ENCODE data around the gene RNASE8. TPM values are rescaled to one million over a fixed set of nuclear protein-coding genes. Genes with fewer than 3 reads are reported as not detected.
"Not testable (repeated sequence)": the region's sequence is repeated elsewhere in the genome, so short reads cannot be mapped to it uniquely, and the experiment has no call there.

RNASE8 gene, protein sequence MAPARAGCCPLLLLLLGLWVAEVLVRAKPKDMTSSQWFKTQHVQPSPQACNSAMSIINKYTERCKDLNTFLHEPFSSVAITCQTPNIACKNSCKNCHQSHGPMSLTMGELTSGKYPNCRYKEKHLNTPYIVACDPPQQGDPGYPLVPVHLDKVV
- total RNA-seq (not detected), polyA plus RNA-seq (not detected)

- peaks cover 0 to 2% (median under 1%) of the 10 kb centered on the region in 4 donors for H3K4me1 ChIP-seq
- H3K9me3 ChIP-seq: no peaks in the 10 kb centered on the region
- DNase-seq: no peak
- 78 to 80% methylated on average over 8 of the region's 8 CpGs for WGBS, 2 donors
- no peaks in the 10 kb centered on the region for H3K36me3 ChIP-seq
- H3K27ac ChIP-seq: no peak within 1 kb of the TSS
- no peak within 1 kb of the TSS for H3K4me3 ChIP-seq
- no peaks in the 10 kb centered on the region for H3K27me3 ChIP-seq
- intact Hi-C loops (cut with DNase I): loop anchor here (10.0 kb wide), 1 partner anchor 57 kb away; no protein-coding TSS in a partner anchor
- TF ChIP-seq, protein P1, sequence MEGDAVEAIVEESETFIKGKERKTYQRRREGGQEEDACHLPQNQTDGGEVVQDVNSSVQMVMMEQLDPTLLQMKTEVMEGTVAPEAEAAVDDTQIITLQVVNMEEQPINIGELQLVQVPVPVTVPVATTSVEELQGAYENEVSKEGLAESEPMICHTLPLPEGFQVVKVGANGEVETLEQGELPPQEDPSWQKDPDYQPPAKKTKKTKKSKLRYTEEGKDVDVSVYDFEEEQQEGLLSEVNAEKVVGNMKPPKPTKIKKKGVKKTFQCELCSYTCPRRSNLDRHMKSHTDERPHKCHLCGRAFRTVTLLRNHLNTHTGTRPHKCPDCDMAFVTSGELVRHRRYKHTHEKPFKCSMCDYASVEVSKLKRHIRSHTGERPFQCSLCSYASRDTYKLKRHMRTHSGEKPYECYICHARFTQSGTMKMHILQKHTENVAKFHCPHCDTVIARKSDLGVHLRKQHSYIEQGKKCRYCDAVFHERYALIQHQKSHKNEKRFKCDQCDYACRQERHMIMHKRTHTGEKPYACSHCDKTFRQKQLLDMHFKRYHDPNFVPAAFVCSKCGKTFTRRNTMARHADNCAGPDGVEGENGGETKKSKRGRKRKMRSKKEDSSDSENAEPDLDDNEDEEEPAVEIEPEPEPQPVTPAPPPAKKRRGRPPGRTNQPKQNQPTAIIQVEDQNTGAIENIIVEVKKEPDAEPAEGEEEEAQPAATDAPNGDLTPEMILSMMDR (IDR thresholded peaks at IDR 0.05): no peak
- TF ChIP-seq EP300 (IDR thresholded peaks at IDR 0.05) (no peak), POLR2A (IDR thresholded peaks at IDR 0.05) (no peak), POLR2AphosphoS5 (IDR thresholded peaks at IDR 0.05) (no peak)
Observed at GRCh38 chr14:21057803-21058675, at the start of gene RNASE8. Gene RNASE8, plus strand, starts transcription at chr14:21057822. Its CDS starts 71 bp downstream, at chr14:21057893.

DNA sequence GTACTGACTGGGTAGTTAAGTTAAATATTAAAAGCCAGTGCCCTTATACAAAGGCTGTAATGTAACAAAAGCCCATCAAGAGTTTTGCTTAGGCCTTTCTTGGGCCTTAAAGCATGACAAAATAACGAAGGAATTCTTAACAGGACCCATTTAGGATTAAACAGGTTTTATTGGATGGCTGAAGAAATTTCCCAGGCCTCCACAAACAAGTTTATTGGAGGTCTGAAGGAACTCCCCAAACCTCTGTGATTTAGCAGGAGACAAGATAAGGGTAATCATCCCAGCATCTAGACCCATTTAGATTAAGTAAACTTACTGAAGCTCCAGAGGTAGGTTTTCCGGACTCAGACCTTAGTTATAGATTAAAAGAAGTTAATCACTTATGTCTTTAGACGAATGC lies 47.9 kb upstream of the RNASE8 start:
- H3K27me3 ChIP-seq, H3K4me3 ChIP-seq, H3K36me3 ChIP-seq, DNase-seq, H3K4me1 ChIP-seq, H3K9me3 ChIP-seq: not testable (repeated sequence)
- intact Hi-C loops (cut with DNase I): loop anchor here (5.0 kb wide), 1 partner anchor 98 kb away; no protein-coding TSS in a partner anchor
- peak overlapping the region in 3 of 4 donors; percentile 27 to 50 (median 34) for H3K27ac ChIP-seq
- 21 to 65% methylated on average over 3 of the region's 3 CpGs for WGBS, 2 donors

GRCh38 chr14:21011136-21011535 lies 46.5 kb upstream of the RNASE8 start:
- DNase-seq: no peak
- TF ChIP-seq EP300 (IDR thresholded peaks at IDR 0.05): no peak
- no peak for TF ChIP-seq POLR2AphosphoS5 (IDR thresholded peaks at IDR 0.05)
- no peak for TF ChIP-seq POLR2A (IDR thresholded peaks at IDR 0.05)
- TF ChIP-seq, protein P1 (IDR thresholded peaks at IDR 0.05): no peak
- H3K4me3 ChIP-seq: no peak overlapping the region
- no peaks in the 10 kb centered on the region for H3K27me3 ChIP-seq
- no peaks in the 10 kb centered on the region for H3K36me3 ChIP-seq
- no peaks in the 10 kb centered on the region for H3K9me3 ChIP-seq
- 42 to 68% methylated on average over 1 of the region's 1 CpG for WGBS, 2 donors
- no peak overlapping the region for H3K27ac ChIP-seq
- intact Hi-C loops (cut with DNase I): loop anchor here (5.0 kb wide), 1 partner anchor 96 kb away; no protein-coding TSS in a partner anchor
- peaks cover 0 to 14% (median 5%) of the 10 kb centered on the region in 4 donors for H3K4me1 ChIP-seq

- no peaks in the 10 kb centered on the region for H3K9me3 ChIP-seq
- H3K27me3 ChIP-seq: no peaks in the 10 kb centered on the region
- peaks cover 3 to 34% (median 21%) of the 10 kb centered on the region in 4 donors for H3K36me3 ChIP-seq
- TF ChIP-seq EP300 (IDR thresholded peaks at IDR 0.05) (no peak), POLR2A (IDR thresholded peaks at IDR 0.05) (no peak), POLR2AphosphoS5 (IDR thresholded peaks at IDR 0.05) (peak; percentile 8 to 70 (median 46))
- TF ChIP-seq, protein P1 (IDR thresholded peaks at IDR 0.05): peak; percentile 93 to 96 (median 94)
- WGBS, 2 donors: 1% methylated on average over 4 of the region's 4 CpGs
- intact Hi-C loops (cut with DNase I): loop anchor here (1.0 to 5.0 kb wide), 3 partner anchors 26 to 93 kb away; no protein-coding TSS in a partner anchor
- no peak overlapping the region for H3K4me3 ChIP-seq
- H3K27ac ChIP-seq: peak overlapping the region in 1 of 4 donors; percentile 12
- DNase-seq: peak; percentile 93
- peaks cover 0 to 14% (median 3%) of the 10 kb centered on the region in 4 donors for H3K4me1 ChIP-seq
Observed at GRCh38 chr14:21014761-21015190, 42.8 kb upstream of the RNASE8 start.

DNA sequence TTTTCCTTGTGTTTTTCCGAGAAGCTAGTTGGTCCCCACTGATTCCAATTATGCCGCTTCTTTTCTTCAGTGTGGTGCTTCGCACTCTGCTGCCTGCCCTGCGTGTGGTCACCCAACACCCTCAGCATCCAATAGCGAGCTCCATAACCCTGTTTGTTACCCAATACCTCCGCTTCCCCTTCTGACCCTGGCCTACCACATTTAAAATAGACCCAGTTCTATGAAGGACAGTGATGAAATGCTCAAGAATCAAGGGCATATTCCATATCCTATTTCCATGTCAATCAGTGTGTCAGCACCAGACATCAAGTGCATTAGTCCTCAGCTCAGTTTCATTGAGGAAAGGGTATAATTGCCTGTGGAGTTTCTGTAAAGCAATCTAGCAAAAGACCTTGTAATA lies 42.3 kb upstream of the RNASE8 start:
- WGBS, 2 donors: 83 to 84% methylated on average over 6 of the region's 6 CpGs
- no peaks in the 10 kb centered on the region for H3K27me3 ChIP-seq
- H3K4me1 ChIP-seq: peaks cover 0 to 14% (median 2%) of the 10 kb centered on the region in 4 donors
- DNase-seq: no peak
- intact Hi-C loops (cut with DNase I): loop anchor here (2.0 kb wide), 1 partner anchor 77 kb away; no protein-coding TSS in a partner anchor
- no peaks in the 10 kb centered on the region for H3K9me3 ChIP-seq
- TF ChIP-seq POLR2A (IDR thresholded peaks at IDR 0.05): no peak
- no peak for TF ChIP-seq EP300 (IDR thresholded peaks at IDR 0.05)
- TF ChIP-seq, protein P1 (IDR thresholded peaks at IDR 0.05): no peak
- no peak for TF ChIP-seq POLR2AphosphoS5 (IDR thresholded peaks at IDR 0.05)
- no peak overlapping the region for H3K4me3 ChIP-seq
- H3K36me3 ChIP-seq: peaks cover 3 to 39% (median 25%) of the 10 kb centered on the region in 4 donors
- peak overlapping the region in 1 of 4 donors; percentile 12 for H3K27ac ChIP-seq

Measured in sigmoid colon (tissue), 7 donors.